ENCODE results near the gene ITGB8.

Gene ITGB8

DNA sequence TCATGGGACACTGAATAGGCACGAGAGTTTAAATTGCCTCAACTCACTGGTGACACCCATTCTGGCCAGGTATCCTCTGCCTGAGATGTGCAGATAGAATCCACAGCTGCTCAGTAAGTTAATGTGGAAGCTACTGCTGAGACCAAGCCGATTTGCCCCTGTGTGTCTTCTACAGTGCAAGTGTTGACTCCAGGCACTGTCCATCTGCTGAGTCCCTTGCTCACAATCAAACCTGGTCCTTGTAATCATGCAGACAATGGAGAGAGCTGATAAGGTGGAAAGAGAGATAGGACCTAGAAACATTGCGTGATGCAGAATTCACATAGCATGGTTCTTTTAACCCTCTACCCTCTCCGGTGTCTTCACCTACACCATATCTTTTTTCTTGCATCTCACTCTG, 101.4 kb downstream of the ITGB8 start:
- no peak for DNase-seq

- DNase-seq, result no peak
Measured at GRCh38 chr7:20435305-20435704, 104.6 kb downstream of the ITGB8 start.

- no peak for DNase-seq
Measured at GRCh38 chr7:20438248-20438647, 107.5 kb downstream of the ITGB8 start.

- DNase-seq, result no peak
Measured at GRCh38 chr7:20438694-20439376, 108.1 kb downstream of the ITGB8 start.

- DNase-seq, result no peak
Measured at GRCh38 chr7:20439416-20440185, 108.9 kb downstream of the ITGB8 start.

DNA sequence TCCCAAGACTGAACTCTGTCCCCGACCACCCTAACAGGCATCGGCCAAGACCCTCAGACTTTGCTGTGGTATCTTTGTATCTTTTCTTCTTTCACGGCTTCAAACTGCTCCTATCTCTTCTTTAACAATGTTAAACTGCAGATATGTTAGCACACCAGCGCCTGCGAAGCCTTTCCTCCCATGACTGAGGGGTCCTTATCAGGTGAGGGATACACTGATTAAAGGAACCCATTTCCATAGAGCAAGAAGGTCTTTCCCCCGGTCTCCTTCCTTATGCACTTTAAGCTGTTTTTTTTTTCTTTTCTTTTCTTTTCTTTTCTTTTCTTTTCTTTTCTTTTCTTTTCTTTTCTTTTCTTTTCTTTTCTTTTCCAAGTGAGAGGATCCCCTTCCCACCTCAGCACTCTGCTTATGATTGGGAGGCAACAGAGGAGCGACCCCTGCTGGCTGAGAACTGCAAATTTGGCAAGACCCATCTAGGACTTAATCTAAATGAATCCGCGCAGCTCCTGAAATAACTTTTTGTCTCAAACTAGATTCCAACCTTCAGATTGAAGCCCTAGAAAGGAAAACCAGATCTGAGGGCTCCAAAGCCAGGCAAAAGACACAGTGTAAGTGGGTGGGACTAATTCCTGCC, 109.9 kb downstream of the ITGB8 start:
- peak; percentile 9 for DNase-seq

GRCh38 chr7:20441346-20441745, 110.6 kb downstream of the ITGB8 start:
- DNase-seq, result no peak

- no peak for DNase-seq
Measured at GRCh38 chr7:20441991-20442441, 111.3 kb downstream of the ITGB8 start.

- no peak for DNase-seq
Measured at GRCh38 chr7:20442951-20443350, 112.3 kb downstream of the ITGB8 start.

GRCh38 chr7:20444030-20444800, 113.5 kb downstream of the ITGB8 start:
- no peak for DNase-seq

- DNase-seq, result no peak
Measured at GRCh38 chr7:20447021-20447650, 116.4 kb downstream of the ITGB8 start.

DNA sequence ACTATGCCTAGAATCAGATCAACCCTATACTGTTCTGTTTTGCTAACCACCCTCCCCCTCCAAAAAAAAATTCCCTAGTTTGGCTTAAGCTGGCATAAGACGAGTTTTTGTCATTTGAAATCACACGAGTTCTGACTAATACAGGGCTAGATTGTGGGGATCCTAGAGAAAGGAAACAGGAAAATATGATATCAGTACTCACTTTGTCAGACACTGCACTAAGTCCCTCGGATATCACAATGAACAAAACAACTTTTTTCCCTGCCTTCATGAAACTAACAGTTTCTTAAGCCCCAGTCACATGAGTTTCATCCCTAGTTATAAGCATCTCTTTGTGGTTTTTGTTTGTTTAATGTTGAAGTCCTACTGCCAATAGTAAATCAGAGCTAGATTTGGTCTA, 118.5 kb downstream of the ITGB8 start:
- no peak for DNase-seq

DNA sequence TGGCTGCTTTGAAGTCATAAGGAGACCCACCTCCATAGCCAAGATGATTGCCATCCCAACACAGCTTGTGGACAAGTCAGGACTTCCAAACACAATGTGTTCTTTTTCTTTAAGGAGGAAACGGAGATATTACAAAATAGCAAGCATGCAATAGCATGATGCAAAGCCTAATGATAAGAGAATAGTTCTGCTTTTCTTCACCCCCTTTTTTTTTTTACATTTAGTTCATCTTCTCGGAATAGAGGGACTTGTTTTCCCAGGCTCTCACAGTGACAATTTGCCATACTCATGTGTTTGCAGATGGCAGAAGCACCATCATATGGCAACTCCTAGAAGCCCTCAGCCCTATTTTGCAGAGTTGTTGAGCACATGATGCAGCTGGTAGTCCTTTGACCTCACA, 119.8 kb downstream of the ITGB8 start:
- DNase-seq, result no peak

DNA sequence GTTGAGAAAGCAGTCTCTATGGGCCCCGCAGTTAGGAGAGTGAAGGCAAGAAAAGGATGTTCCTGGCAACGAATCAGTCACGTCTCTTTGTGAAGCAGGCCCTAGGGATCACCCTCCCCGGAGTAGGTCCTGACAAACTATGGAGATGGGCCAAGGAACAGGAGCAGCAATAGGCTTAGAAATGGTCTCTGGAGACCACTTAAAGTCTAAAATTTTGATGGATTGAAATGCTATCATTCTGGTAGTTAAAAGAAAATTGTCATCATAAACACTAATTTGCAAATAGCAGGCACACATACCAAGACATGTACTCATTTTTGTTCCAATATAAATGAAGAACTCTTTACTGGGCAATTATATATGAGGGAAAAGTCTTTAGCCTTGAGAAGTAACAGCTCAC, 123.5 kb downstream of the ITGB8 start:
- no peak for DNase-seq

GRCh38 chr7:20456701-20457100, 126.0 kb downstream of the ITGB8 start:
- no peak for DNase-seq

DNA sequence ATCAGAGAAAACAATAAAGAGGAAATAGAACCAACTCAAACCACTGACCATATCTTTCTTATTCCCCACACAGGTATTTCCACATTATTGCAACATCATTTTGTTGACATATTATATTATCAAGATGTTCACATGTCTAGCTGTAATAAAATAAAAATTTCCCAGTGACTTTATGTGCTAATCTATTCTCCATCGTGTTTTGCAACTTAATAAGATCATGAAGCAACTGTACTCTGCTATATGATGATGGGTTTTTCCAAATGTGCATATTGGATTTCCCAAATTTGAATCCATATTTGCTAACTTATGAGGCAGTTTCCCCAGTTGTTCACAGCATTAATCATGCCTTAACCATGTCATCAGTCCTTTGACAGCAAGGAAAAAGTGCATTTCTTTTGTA, 127.8 kb downstream of the ITGB8 start:
- no peak for DNase-seq

GRCh38 chr7:20459419-20459818, 128.7 kb downstream of the ITGB8 start:
- DNase-seq, result no peak

GRCh38 chr7:20464891-20465290, 134.2 kb downstream of the ITGB8 start:
- DNase-seq, result no peak
